ENCODE results near the gene TCF23. TPM values are rescaled to one million over a fixed set of nuclear protein-coding genes. Genes with fewer than 3 reads are reported as not detected.

Gene TCF23
- total and polyA plus RNA-seq, 2 of the 8 experiments (the other 6 are each of a cell fraction or from before 2014, with no cell fraction given) = 0.02 TPM; not detected in 1

DNA sequence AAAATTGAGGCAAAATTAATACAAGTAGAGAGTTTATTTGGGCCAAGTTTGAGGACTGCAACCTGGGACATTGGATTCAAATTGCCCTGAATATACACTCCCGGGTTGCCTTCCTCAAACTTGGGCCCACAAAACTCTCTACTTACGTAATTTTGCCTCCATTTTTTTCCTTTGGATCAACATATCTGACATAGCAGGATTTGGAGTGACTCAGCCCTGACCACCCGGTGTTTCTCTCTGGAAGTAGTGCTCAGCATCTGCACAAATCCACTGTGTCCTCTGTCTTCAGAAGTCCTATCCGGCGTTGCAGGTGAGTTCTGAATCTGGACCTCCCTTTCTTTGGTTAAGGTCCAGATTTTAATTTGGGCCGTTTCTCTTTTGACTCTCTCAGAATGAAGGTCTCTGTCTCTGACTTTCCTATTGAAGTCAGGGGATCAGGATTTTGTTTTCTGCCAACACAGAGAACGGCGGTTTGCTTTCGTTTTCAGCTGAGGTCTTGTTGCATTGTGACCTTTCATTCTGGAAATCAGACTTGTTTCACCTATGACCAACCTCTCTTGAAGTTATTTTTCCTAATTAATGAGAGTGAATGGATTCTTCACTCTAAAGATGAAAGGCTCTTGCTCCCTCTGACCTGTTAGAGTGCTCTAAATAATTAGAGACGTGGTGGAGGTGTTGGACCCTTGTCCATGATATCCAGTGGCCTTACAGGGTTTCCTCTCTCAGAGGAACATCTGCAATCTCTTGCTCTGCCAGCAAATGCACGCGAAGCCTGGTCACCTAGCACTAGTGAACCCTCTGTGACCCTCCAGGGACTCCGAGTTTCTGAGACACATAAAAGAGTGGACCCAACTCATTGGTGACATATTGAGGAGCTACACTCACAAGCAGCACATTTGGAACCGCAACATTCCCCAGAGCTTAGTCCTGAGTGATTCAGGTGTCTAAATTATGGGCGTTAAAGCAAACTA, 13.6 kb downstream of the TCF23 start:
- Histone ChIP-seq H3K79me1 (ENCODE audit: low read depth, low read length) (no peaks in the 10 kb centered on the region), H3K4me2 (ENCODE audit: insufficient read depth in 1 of 2, low read depth in 2 of 2, low read length in 2 of 2) (no peak overlapping the region), H4K5ac (ENCODE audit: insufficient read length, low read depth, low read length) (no peak overlapping the region), H3K4ac (replicated peaks; ENCODE audit: insufficient read length, low read depth, low read length) (no peak overlapping the region), H3K9ac (replicated peaks in 1 of 4; ENCODE audit: extremely low read depth in 1 of 4, low read depth in 3 of 4, low read length in 3 of 4) (no peak overlapping the region), H2AFZ (ENCODE audit: low read length) (no peak overlapping the region), H3K9me3 (ENCODE audit: insufficient read depth in 2 of 2, low read depth in 1 of 2, low read length in 1 of 2) (no peaks in the 10 kb centered on the region), H3K27ac (ENCODE audit: low read depth, low read length) (no peak overlapping the region), H2BK5ac (ENCODE audit: low read depth, low read length) (no peak overlapping the region), H3K79me2 (ENCODE audit: control insufficient read depth in 1 of 2, insufficient read depth in 2 of 2, low read length in 2 of 2) (no peaks in the 10 kb centered on the region), H3K14ac (ENCODE audit: insufficient read length) (no peak overlapping the region), H3K4me1 (replicated peaks in 1 of 4; ENCODE audit: control insufficient read depth in 3 of 4, insufficient read depth in 4 of 4, low read length in 3 of 4) (no peaks in the 10 kb centered on the region; a peak in 4 of 7 replicates), H3K4me3 (ENCODE audit: extremely low read depth in 1 of 4, insufficient read depth in 2 of 4, low read depth in 3 of 4, low read length in 4 of 4) (no peak overlapping the region), H3K36me3 (ENCODE audit: control insufficient read depth in 2 of 4, insufficient read depth in 4 of 4, low read length in 3 of 4) (no peaks in the 10 kb centered on the region), H4K20me1 (replicated peaks in 1 of 2; ENCODE audit: control insufficient read depth in 1 of 2, insufficient read depth in 2 of 2, low read length in 2 of 2) (no peaks in the 10 kb centered on the region), H3K23ac (ENCODE audit: insufficient read length) (no peak overlapping the region), H3K18ac (ENCODE audit: extremely low read depth, low read length) (no peak overlapping the region; the same call in 1 of the 2 replicates), H3K23me2 (ENCODE audit: low read depth, low read length) (no peaks in the 10 kb centered on the region), H4K91ac (replicated peaks; ENCODE audit: insufficient read length, low read length) (no peak overlapping the region), H4K8ac (ENCODE audit: extremely low read depth, insufficient read depth, low read length) (no peak overlapping the region), H2BK20ac (ENCODE audit: low read length) (no peak overlapping the region), H2BK15ac (ENCODE audit: low read length) (no peak overlapping the region), H3K27me3 (replicated peaks in 1 of 4; ENCODE audit: control insufficient read depth in 3 of 4, extremely low read depth in 1 of 4, insufficient read depth in 3 of 4, low read length in 3 of 4) (no peaks in the 10 kb centered on the region), H2BK12ac (ENCODE audit: low read depth, low read length) (no peak overlapping the region; the same call in 1 of the 2 replicates), H2AK5ac (ENCODE audit: low read depth, low read length) (no peak overlapping the region), H2BK120ac (replicated peaks; ENCODE audit: low read depth, low read length) (peak overlapping the region; percentile 43), H3K56ac (replicated peaks; ENCODE audit: insufficient read length, low read depth, low read length) (no peak overlapping the region)
- no peak for FAIRE-seq
- CTCF ChIA-PET (ENCODE audit: partially characterized antibody) = interaction anchor here (1.0 kb wide), 1 partner anchor 28 kb away, joined by 3 read pairs; the partner anchor contains the start of gene PREB
- WGBS, 2 experiments (ENCODE audit: extremely low coverage in 1 of 2, insufficient coverage in 1 of 2, insufficient read length in 1 of 2, insufficient replicate concordance in 2 of 2, low coverage in 1 of 2, low lambda C conversion rate in 2 of 2, missing lambda C conversion rate in 1 of 2) = 92% methylated on average over 15 of the region's 15 CpGs; no CpG with 5 or more reads in 1 of the 2 experiments
- POLR2A ChIA-PET (ENCODE audit: partially characterized antibody) = interaction anchor here (2.0 kb wide), 1 partner anchor 8 kb away, joined by 6 read pairs; no protein-coding TSS in a partner anchor
- DNase-seq (ENCODE audit: low read depth in 1 of 2, low spot score in 2 of 2) = no peak
- 0 out of 2 replicates have a peak, but pooled peaks have one; percentile 6 for TF ChIP-seq MAFK (IDR thresholded peaks at IDR 0.05; ENCODE audit: low read depth, low read length)
- no peak for TF ChIP-seq KDM4A (IDR thresholded peaks at IDR 0.05; ENCODE audit: low read depth, low read length, severe bottlenecking)
- TF ChIP-seq, protein P1, sequence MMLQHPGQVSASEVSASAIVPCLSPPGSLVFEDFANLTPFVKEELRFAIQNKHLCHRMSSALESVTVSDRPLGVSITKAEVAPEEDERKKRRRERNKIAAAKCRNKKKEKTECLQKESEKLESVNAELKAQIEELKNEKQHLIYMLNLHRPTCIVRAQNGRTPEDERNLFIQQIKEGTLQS (IDR thresholded peaks at IDR 0.05; ENCODE audit: insufficient read depth, low read depth, low read length) = no peak
- no peak for TF ChIP-seq CBX8 (IDR thresholded peaks at IDR 0.05; ENCODE audit: borderline replicate concordance, low read depth, low read length)
- no peak for TF ChIP-seq RXRA (IDR thresholded peaks at IDR 0.05; ENCODE audit: insufficient read depth, low read depth, low read length)
- TF ChIP-seq CTBP2 (IDR thresholded peaks at IDR 0.05; ENCODE audit: borderline replicate concordance, insufficient read depth, insufficient read length, low read length) = no peak
- no peak for TF ChIP-seq SP2 (IDR thresholded peaks at IDR 0.05; ENCODE audit: low read length)
- TF ChIP-seq BACH1 (IDR thresholded peaks at IDR 0.05; ENCODE audit: low read length) = peak; percentile 69; the same call in 1 of the 2 replicates
- no peak for TF ChIP-seq TBP (IDR thresholded peaks at IDR 0.05; ENCODE audit: low read depth, low read length)
- TF ChIP-seq YY1 (IDR thresholded peaks at IDR 0.05; ENCODE audit: low read depth, low read length) = no peak
- TF ChIP-seq SIX5 (IDR thresholded peaks at IDR 0.05; ENCODE audit: low read depth, low read length) = no peak
